Trophoblast cell (in vitro differentiated cells and primary cell): ENCODE data around the gene DCC.

Experiments
- DNase-seq, 2 donors: peaks; one replicate each; pipeline ENCODE4 v3.0.0-alpha.2; 2016
- H2AFZ ChIP-seq: 2 replicates; pipeline ENCODE4 v1.6.1; 2013; ENCODE audit warnings: low read length, moderate library complexity, mild to moderate bottlenecking; ENCODE audit not compliant: insufficient read depth, poor library complexity
- H2AK5ac ChIP-seq: 2 replicates; pipeline ENCODE4 v1.6.1; 2013; ENCODE audit warnings: mild to moderate bottlenecking, low read length
- H2BK120ac ChIP-seq: 2 replicates; pipeline ENCODE4 v1.6.1; 2013; ENCODE audit warnings: low read length, mild to moderate bottlenecking, moderate library complexity; ENCODE audit not compliant: insufficient read depth, poor library complexity
- H2BK12ac ChIP-seq: 2 replicates; pipeline ENCODE4 v1.6.1; 2013; ENCODE audit warnings: mild to moderate bottlenecking, low read length, moderate library complexity
- H2BK5ac ChIP-seq: 2 replicates; pipeline ENCODE4 v1.6.1; 2013; ENCODE audit warnings: low read length, low read depth, moderate library complexity, mild to moderate bottlenecking; ENCODE audit not compliant: poor library complexity
- H3K14ac ChIP-seq: 2 replicates; pipeline ENCODE4 v1.6.1; 2013; ENCODE audit warnings: mild to moderate bottlenecking, low read length
- H3K18ac ChIP-seq: 2 replicates; pipeline ENCODE4 v1.6.1; 2013; ENCODE audit warnings: mild to moderate bottlenecking, low read length
- H3K23ac ChIP-seq: 2 replicates; pipeline ENCODE4 v1.6.1; 2013; ENCODE audit warnings: low read length
- H3K27ac ChIP-seq: 2 replicates; pipeline ENCODE4 v1.5.1; 2013; ENCODE audit warnings: low read depth, mild to moderate bottlenecking, inconsistent platforms, low read length, moderate library complexity
- H3K27me3 ChIP-seq: 2 replicates; pipeline ENCODE4 v1.6.1; 2013; ENCODE audit warnings: inconsistent platforms, mild to moderate bottlenecking, low read length, moderate library complexity; ENCODE audit not compliant: insufficient read depth
- H3K36me3 ChIP-seq, 2 experiments: 1 replicate in 1 of 2; 2 replicates in 1 of 2; pipeline ENCODE4 v1.6.1; 2013; ENCODE audit warnings: low read length in 2 of 2, mild to moderate bottlenecking in 2 of 2, moderate library complexity in 1 of 2; ENCODE audit not compliant: insufficient read depth in 2 of 2, control insufficient read depth in 1 of 2
- H3K4ac ChIP-seq: 2 replicates; pipeline ENCODE4 v1.6.1; 2013; ENCODE audit warnings: low read depth, mild to moderate bottlenecking, low read length, moderate library complexity
- H3K4me1 ChIP-seq, 2 experiments: 1 replicate in 1 of 2; 2 replicates in 1 of 2; pipeline ENCODE4 v1.6.1; 2013; ENCODE audit warnings: low read length in 2 of 2, mild to moderate bottlenecking in 2 of 2, moderate library complexity in 1 of 2; ENCODE audit not compliant: insufficient read depth in 2 of 2, control insufficient read depth in 1 of 2
- H3K4me2 ChIP-seq: 2 replicates; pipeline ENCODE4 v1.6.1; 2013; ENCODE audit warnings: inconsistent platforms, mild to moderate bottlenecking, low read length, moderate library complexity
- H3K4me3 ChIP-seq: 2 replicates; pipeline ENCODE4 v1.5.1; 2013; ENCODE audit warnings: mild to moderate bottlenecking, low read depth, low read length, inconsistent platforms
- H3K79me1 ChIP-seq: one replicate; pipeline ENCODE4 v1.6.1; 2013; ENCODE audit warnings: low read length
- H3K79me2 ChIP-seq: 2 replicates; pipeline ENCODE4 v1.6.1; 2013; ENCODE audit warnings: low read length, mild to moderate bottlenecking; ENCODE audit not compliant: control insufficient read depth, insufficient read depth, poor library complexity
- H3K9ac ChIP-seq: 2 replicates; pipeline ENCODE4 v1.6.1; 2013; ENCODE audit warnings: mild to moderate bottlenecking, low read length
- H3K9me3 ChIP-seq: 2 replicates; pipeline ENCODE4 v1.6.1; 2013; ENCODE audit warnings: low read depth, mild to moderate bottlenecking, control low read depth, inconsistent platforms, low read length; ENCODE audit not compliant: insufficient read depth
- H4K12ac ChIP-seq: 2 replicates; pipeline ENCODE4 v1.6.1; 2013; ENCODE audit warnings: low read depth, mild to moderate bottlenecking, low read length, moderate library complexity
- H4K8ac ChIP-seq: 2 replicates; pipeline ENCODE4 v1.6.1; 2013; ENCODE audit warnings: low read depth, mild to moderate bottlenecking, low read length, moderate library complexity
- H4K91ac ChIP-seq: one replicate; pipeline ENCODE4 v1.6.1; 2013; ENCODE audit warnings: low read depth, mild to moderate bottlenecking, low read length, moderate library complexity
- WGBS: extraction: QIAGEN DNeasy Blood & Tissue Kit; methylation state at CpG from one replicate; pipeline ENCODE4 v1.1.7; 2013; ENCODE audit warnings: missing lambda C conversion rate; ENCODE audit not compliant: insufficient read length, insufficient coverage; ENCODE audit errors: extremely low coverage; 5-methylcytosine and 5-hydroxymethylcytosine counted together

Gene DCC

DNA sequence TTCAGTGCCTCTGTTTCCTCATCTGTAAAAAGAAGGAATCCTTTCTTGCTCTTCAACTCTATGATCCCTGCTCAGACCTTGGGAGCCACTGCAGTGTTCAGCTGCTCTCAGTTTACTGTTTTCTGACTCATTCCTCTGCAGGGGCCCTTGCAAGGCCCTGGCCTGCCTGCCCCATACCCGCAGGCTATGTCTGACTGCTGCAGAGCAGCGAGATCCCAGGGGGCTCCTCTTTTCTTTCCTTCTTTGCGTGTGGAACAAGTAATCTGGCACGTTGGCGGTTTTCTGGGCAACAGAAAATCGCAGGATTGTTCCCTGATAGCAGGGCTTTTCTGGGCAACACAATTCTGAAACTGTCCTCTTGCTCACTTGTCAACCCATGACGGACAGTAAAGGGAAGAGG is 376.0 kb downstream of the DCC start:
- Histone ChIP-seq H2AK5ac (no peak overlapping the region), H4K8ac (no peak overlapping the region), H4K91ac (no peak overlapping the region), H3K23ac (no peak overlapping the region), H3K4me3 (no peak overlapping the region), H3K79me2 (no peaks in the 10 kb centered on the region), H2AFZ (no peak overlapping the region), H2BK12ac (no peak overlapping the region), H3K27ac (no peak overlapping the region), H3K9ac (no peak overlapping the region), H3K18ac (no peak overlapping the region), H3K79me1 (no peaks in the 10 kb centered on the region), H3K27me3 (no peaks in the 10 kb centered on the region), H3K14ac (no peak overlapping the region), H3K4ac (no peak overlapping the region), H3K9me3 (no peaks in the 10 kb centered on the region), H3K4me1 (peaks cover 0 to 5% of the 10 kb centered on the region in 2 experiments), H2BK120ac (no peak overlapping the region), H3K36me3 (no peaks in the 10 kb centered on the region), H4K12ac (no peak overlapping the region), H3K4me2 (no peak overlapping the region), H2BK5ac (no peak overlapping the region)
- WGBS = no CpG with 5 or more reads among the region's 7 CpGs
- no peak for DNase-seq

DNA sequence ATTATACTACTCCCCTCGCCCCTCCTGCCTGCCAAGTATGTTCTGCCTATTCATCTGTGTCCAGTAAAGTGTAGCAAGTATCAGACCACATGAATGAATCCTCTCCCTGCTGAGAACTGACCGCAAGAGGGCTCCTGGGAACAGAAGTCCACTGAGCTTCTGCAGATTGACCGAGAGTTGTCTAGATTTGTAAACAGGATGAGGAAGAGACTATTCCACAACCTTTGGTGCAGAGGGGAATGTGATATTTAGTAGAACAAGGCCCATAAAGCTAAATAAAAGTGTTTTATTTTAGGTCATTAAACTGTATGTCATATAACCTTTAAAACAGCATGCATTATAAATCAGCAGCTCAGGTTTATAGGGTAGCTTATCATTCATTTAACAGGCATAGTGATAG is 377.0 kb downstream of the DCC start:
- Histone ChIP-seq H3K36me3 (no peaks in the 10 kb centered on the region), H3K79me2 (no peaks in the 10 kb centered on the region), H3K14ac (no peak overlapping the region), H3K9me3 (no peaks in the 10 kb centered on the region), H3K79me1 (no peaks in the 10 kb centered on the region), H3K4ac (no peak overlapping the region), H3K4me1 (peaks cover 0 to 5% of the 10 kb centered on the region in 2 experiments), H3K4me2 (no peak overlapping the region), H4K91ac (no peak overlapping the region), H3K27ac (no peak overlapping the region), H2BK12ac (no peak overlapping the region), H2AK5ac (no peak overlapping the region), H3K4me3 (no peak overlapping the region), H2AFZ (no peak overlapping the region), H3K27me3 (no peaks in the 10 kb centered on the region), H3K23ac (no peak overlapping the region), H4K12ac (no peak overlapping the region), H2BK120ac (no peak overlapping the region), H4K8ac (no peak overlapping the region), H3K18ac (no peak overlapping the region), H3K9ac (no peak overlapping the region), H2BK5ac (no peak overlapping the region)
- no CpG with 5 or more reads among the region's 3 CpGs for WGBS
- peak; percentile 17 to 31 for DNase-seq

DNA sequence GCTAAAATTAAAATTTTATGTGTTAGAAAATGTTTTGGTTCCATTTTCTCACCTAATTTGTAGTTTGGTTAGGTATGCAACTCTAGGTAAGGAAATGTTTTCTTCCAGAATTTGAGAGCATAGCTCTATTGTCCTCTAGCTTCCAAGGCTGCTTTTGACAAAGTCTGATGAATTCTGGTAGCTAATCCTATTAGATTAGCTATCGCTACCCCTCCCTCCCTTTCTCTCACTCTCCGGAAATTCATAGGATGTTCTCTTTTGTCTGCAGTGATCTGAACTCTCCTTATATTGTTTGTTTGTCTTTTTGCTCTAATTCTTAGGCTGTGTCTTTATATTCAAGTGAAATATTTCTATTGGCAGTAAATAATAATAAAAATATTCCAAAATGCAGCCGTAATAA is 382.9 kb downstream of the DCC start:
- H3K79me2 ChIP-seq = no peaks in the 10 kb centered on the region
- H3K9ac ChIP-seq = no peak overlapping the region
- no peak overlapping the region for H3K14ac ChIP-seq
- no CpG with 5 or more reads among the region's 3 CpGs for WGBS
- no peak overlapping the region for H2AFZ ChIP-seq
- no peaks in the 10 kb centered on the region for H3K36me3 ChIP-seq
- H3K4me2 ChIP-seq = no peak overlapping the region
- H2BK12ac ChIP-seq = no peak overlapping the region
- H3K4ac ChIP-seq = no peak overlapping the region
- H3K4me1 ChIP-seq = peaks cover 2 to 8% of the 10 kb centered on the region in 2 experiments
- H2BK120ac ChIP-seq = no peak overlapping the region
- H3K9me3 ChIP-seq = no peaks in the 10 kb centered on the region
- H4K91ac ChIP-seq = no peak overlapping the region
- H3K4me3 ChIP-seq = no peak overlapping the region
- no peak overlapping the region for H4K8ac ChIP-seq
- no peak for DNase-seq
- H3K23ac ChIP-seq = no peak overlapping the region
- H3K18ac ChIP-seq = no peak overlapping the region
- H2AK5ac ChIP-seq = no peak overlapping the region
- H3K79me1 ChIP-seq = no peaks in the 10 kb centered on the region
- H3K27me3 ChIP-seq = no peaks in the 10 kb centered on the region
- H3K27ac ChIP-seq = peak overlapping the region; percentile 53
- no peak overlapping the region for H2BK5ac ChIP-seq
- no peak overlapping the region for H4K12ac ChIP-seq

DNA sequence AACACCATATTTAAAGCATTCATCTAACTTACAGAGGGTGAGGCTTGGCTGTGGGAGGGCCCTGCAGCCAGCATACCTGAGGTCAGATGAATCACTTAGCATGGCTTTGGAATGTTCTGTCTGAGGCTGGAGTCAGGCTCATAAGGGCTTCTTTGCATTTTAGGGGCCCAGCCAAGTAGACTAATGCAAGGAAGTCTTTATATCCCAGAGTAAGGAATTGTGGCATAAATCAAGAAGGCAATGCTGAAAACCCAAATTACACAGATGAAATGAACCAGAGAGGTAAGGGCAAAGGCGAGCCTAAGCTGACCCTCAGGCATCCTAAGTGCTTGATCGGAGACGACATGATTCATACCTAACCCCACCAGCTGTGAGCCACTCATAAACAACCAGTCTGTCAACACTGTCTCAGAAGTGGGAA is 383.6 kb downstream of the DCC start:
- no peaks in the 10 kb centered on the region for H3K79me2 ChIP-seq
- no peaks in the 10 kb centered on the region for H3K27me3 ChIP-seq
- H3K4me3 ChIP-seq = no peak overlapping the region
- H3K9me3 ChIP-seq = no peaks in the 10 kb centered on the region
- H2BK5ac ChIP-seq = no peak overlapping the region
- H3K27ac ChIP-seq = peak overlapping the region; percentile 53
- no peak overlapping the region for H3K14ac ChIP-seq
- no peak overlapping the region for H3K23ac ChIP-seq
- H2AFZ ChIP-seq = no peak overlapping the region
- H3K79me1 ChIP-seq = no peaks in the 10 kb centered on the region
- no peak overlapping the region for H3K18ac ChIP-seq
- H2AK5ac ChIP-seq = no peak overlapping the region
- no peak overlapping the region for H3K4me2 ChIP-seq
- no peak overlapping the region for H4K91ac ChIP-seq
- H3K4me1 ChIP-seq = peaks cover 2 to 8% of the 10 kb centered on the region in 2 experiments
- WGBS = no CpG with 5 or more reads among the region's 3 CpGs
- no peak overlapping the region for H3K9ac ChIP-seq
- no peak overlapping the region for H4K12ac ChIP-seq
- no peak overlapping the region for H4K8ac ChIP-seq
- DNase-seq = peak in 1 of 2 donors; percentile 49
- no peak overlapping the region for H3K4ac ChIP-seq
- no peak overlapping the region for H2BK12ac ChIP-seq
- no peak overlapping the region for H2BK120ac ChIP-seq
- H3K36me3 ChIP-seq = no peaks in the 10 kb centered on the region
